ENCODE data around the gene TTPAL. TPM values are rescaled to one million over a fixed set of nuclear protein-coding genes. Genes with fewer than 3 reads are reported as not detected.

TTPAL gene
- total and polyA plus RNA-seq, 2 of the 4 experiments (the other 2 are of a cell fraction): 8.2 to 18.1 TPM

DNA sequence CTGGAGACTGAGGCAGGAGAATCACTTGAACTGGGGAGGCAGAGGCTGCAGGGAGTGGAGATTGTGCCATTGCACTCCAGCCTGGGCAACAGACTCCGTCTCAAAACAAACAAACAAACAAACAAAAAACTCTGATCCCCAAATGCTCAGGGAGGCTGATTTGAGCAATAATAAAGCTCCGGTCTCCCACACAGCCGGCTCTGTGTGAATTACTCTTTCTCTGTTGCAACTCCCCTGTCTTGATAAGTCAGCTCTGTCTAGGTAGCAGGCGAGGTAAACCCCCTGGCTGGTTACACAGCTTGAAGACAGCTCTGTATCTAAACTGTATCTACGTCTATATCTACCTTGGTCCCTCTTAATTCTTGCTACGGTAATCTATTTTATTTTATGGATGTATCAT, 52.6 kb downstream of the TTPAL start:
- Histone ChIP-seq H3K4me3 (ENCODE audit: insufficient read depth, low read depth, low read length) (no peak overlapping the region), H4K20me1 (ENCODE audit: insufficient read depth, low read length) (no peaks in the 10 kb centered on the region), H2AK9ac (replicated peaks; ENCODE audit: low read depth, low read length, poor library complexity) (no peak overlapping the region), H3K27me3 (ENCODE audit: control insufficient read depth, insufficient read depth, low read length) (no peaks in the 10 kb centered on the region), H3K18ac (ENCODE audit: low read depth, low read length) (no peak overlapping the region), H3K4ac (ENCODE audit: low read depth, low read length) (no peak overlapping the region), H3K9ac (ENCODE audit: low read depth, low read length) (no peak overlapping the region), H3K4me2 (ENCODE audit: low read depth, low read length) (no peak overlapping the region), H4K8ac (ENCODE audit: low read depth in 2 of 2, low read length in 2 of 2) (no peak overlapping the region), H3K79me1 (ENCODE audit: low read depth in 1 of 2, low read length in 2 of 2) (peaks cover 10 to 17% of the 10 kb centered on the region in 2 experiments), H2BK20ac (ENCODE audit: low read depth, low read length) (no peak overlapping the region), H2BK15ac (ENCODE audit: low read depth, low read length) (no peak overlapping the region), H3K36me3 (ENCODE audit: control insufficient read depth, insufficient read depth, low read length) (no peaks in the 10 kb centered on the region), H3K23ac (ENCODE audit: low read depth, low read length) (no peak overlapping the region), H3K9me3 (ENCODE audit: control insufficient read depth, insufficient read depth, low read length) (no peaks in the 10 kb centered on the region), H3K27ac (ENCODE audit: insufficient read depth, low read length) (no peak overlapping the region), H3K9me1 (ENCODE audit: insufficient read depth, low read length) (peaks cover 9% of the 10 kb centered on the region; the same call in 1 of the 2 replicates), H4K5ac (ENCODE audit: low read depth, low read length) (no peak overlapping the region), H2BK5ac (ENCODE audit: low read depth, low read length, poor library complexity, severe bottlenecking) (no peak overlapping the region), H4K91ac (ENCODE audit: insufficient read depth, low read depth, low read length) (no peak overlapping the region), H3K56ac (ENCODE audit: extremely low read depth, insufficient read depth, low read length) (no peak overlapping the region), H2BK120ac (ENCODE audit: low read depth, low read length) (no peak overlapping the region), H2AFZ (replicated peaks; ENCODE audit: low read length, poor library complexity) (no peak overlapping the region), H2AK5ac (ENCODE audit: low read depth, low read length) (no peak overlapping the region), H3K4me1 (ENCODE audit: control insufficient read depth, insufficient read depth, low read length) (peaks cover 5% of the 10 kb centered on the region), H3K14ac (replicated peaks; ENCODE audit: low read depth, low read length) (no peak overlapping the region)
- ChIA-PET POLR2A (ENCODE audit: unreplicated experiment) (no interaction called here), CTCF (no interaction called here)
- no TSS peak for BruUV-seq (replicated peaks)
- WGBS, 2 experiments (ENCODE audit: extremely low coverage in 2 of 2, insufficient read length in 1 of 2): no CpG with 5 or more reads among the region's 6 CpGs
- intact Hi-C loops (cut with micrococcal nuclease) (no loop called here), dilution Hi-C loops (cut with HindIII; ENCODE audit: low sequenced_read_pairs, unreplicated experiment) (no loop called here), in situ Hi-C loops (cut with MboI; ENCODE audit: low sequenced_read_pairs) (no loop called here)
- ATAC-seq (ENCODE audit: low read depth) (no peak), DNase-seq (no peak)
- TF ChIP-seq, protein P1, sequence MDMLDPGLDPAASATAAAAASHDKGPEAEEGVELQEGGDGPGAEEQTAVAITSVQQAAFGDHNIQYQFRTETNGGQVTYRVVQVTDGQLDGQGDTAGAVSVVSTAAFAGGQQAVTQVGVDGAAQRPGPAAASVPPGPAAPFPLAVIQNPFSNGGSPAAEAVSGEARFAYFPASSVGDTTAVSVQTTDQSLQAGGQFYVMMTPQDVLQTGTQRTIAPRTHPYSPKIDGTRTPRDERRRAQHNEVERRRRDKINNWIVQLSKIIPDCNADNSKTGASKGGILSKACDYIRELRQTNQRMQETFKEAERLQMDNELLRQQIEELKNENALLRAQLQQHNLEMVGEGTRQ (IDR thresholded peaks at IDR 0.05; ENCODE audit: low read depth, low read length): no peak

All from IMR-90 (cell line).